Tibial nerve (tissue), 4 donors: ENCODE measurements around the gene ZNF563. TPM values are rescaled to one million over a fixed set of nuclear protein-coding genes. Genes with fewer than 3 reads are reported as not detected.

ENCODE experiments used
- DNase-seq, 2 donors: peaks; one replicate each; pipeline ENCODE4 v3.0.0-alpha.2; 2019; ENCODE audit warnings: low spot score in 2 of 2
- H3K27ac ChIP-seq, 4 donors: fragments of 200-600 bp; sonication (generic) in 3 of 4; one replicate each; pipeline ENCODE4 v1.5.1; 2017 to 2019; ENCODE audit warnings: mild to moderate bottlenecking in 1 of 4
- H3K27me3 ChIP-seq, 2 donors: fragments of 200-600 bp; sonication (generic) in 1 of 2; one replicate each; pipeline versions ENCODE4 v1.5.1 to v1.6.0; 2017 to 2019
- H3K36me3 ChIP-seq, 3 donors: fragments of 200-600 bp; sonication (generic); one replicate each; pipeline ENCODE4 v1.5.1; 2018 to 2019
- H3K4me1 ChIP-seq, 4 donors: fragments of 200-600 bp; sonication (generic) in 3 of 4; one replicate each; pipeline ENCODE4 v1.5.1; 2017 to 2019
- H3K4me3 ChIP-seq, 4 donors: fragments of 200-600 bp; sonication (generic) in 3 of 4; one replicate each; pipeline ENCODE4 v1.5.1; 2017 to 2019; ENCODE audit warnings: mild to moderate bottlenecking in 1 of 4, moderate library complexity in 1 of 4
- H3K9me3 ChIP-seq, 4 donors: fragments of 200-600 bp; sonication (generic) in 3 of 4; one replicate each; pipeline ENCODE4 v1.5.1; 2017 to 2019
- EP300 ChIP-seq, 2 donors: sonication (generic); formaldehyde crosslinking; IDR thresholded peaks; one replicate each; pipeline ENCODE4 v1.6.1; 2017; ENCODE audit warnings: antibody characterized with exemption in 2 of 2, mild to moderate bottlenecking in 1 of 2
- POLR2A ChIP-seq, 2 donors: fragments of 450-650 bp; IDR thresholded peaks; one replicate each; pipeline ENCODE4 v1.6.1; 2017; ENCODE audit warnings: antibody characterized with exemption in 2 of 2, mild to moderate bottlenecking in 2 of 2, moderate library complexity in 2 of 2
- WGBS, 2 donors: methylation state at CpG; one replicate each; pipeline ENCODE4 v1.1.5; 2018; 5-methylcytosine and 5-hydroxymethylcytosine counted together
- total RNA-seq, 4 donors: library from RNA; depleted of rRNA; stranded (reverse); fragments of >200 nt; gene quantifications; one replicate each; pipeline ENCODE4 v1.1.0, GENCODE V29; 2016
- TF ChIP-seq, protein P1 (sequence below), 5 experiments: fragments of 200-600 bp in 3 of 5; fragments of 450-650 bp in 2 of 5; sonication (generic) in 3 of 5; IDR thresholded peaks; one replicate each; pipeline ENCODE4 v1.5.1; 2016 to 2019; ENCODE audit warnings: antibody characterized with exemption in 5 of 5, mild to moderate bottlenecking in 3 of 5, moderate library complexity in 2 of 5

The ZNF563 gene
- total RNA-seq, 4 donors from 2014 or later: 2.1 to 14.2 (median 4.1) TPM

DNA sequence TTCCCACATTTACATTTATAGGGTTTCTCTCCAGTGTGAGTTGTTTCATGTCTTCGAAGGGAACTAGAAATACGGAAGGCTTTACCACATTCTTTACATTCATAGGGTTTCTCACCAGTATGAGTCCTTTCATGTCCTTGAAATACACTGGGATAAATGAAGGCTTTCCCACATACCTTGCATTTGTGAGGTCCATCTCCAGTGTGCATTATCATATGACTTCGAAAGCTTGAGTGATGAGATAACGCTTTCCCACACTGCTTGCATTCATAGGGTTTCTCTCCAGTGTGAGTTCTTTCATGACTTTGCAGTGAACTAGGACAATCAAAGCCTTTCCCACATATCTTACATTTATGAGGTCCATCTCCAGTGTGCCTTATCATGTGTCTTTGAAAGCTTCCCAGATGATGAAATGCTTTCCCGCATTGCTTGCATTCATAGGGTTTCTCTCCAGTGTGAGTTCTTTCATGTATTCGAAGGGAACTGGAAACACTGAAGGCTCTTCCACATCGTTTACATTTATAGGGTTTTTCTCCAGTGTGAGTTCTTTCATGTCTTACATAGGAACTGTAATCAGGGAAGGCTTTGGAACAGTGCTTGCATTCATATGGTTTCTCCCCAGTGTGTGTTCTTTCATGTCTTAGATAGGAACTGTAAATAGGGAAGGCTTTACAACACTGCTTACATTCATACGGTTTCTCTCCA, 16.9 kb upstream of the ZNF563 start:
- peaks cover 8 to 95% (median 13%) of the 10 kb centered on the region in 3 donors for H3K36me3 ChIP-seq
- H3K4me3 ChIP-seq: no peak overlapping the region
- peaks cover 0 to 100% (median 40%) of the 10 kb centered on the region in 4 donors for H3K9me3 ChIP-seq
- TF ChIP-seq POLR2A (IDR thresholded peaks at IDR 0.05) (no peak), EP300 (IDR thresholded peaks at IDR 0.05) (no peak)
- H3K27ac ChIP-seq: no peak overlapping the region
- no peak for DNase-seq
- no peaks in the 10 kb centered on the region for H3K4me1 ChIP-seq
- 97 to 98% methylated on average over 8 of the region's 8 CpGs for WGBS, 2 donors
- no peaks in the 10 kb centered on the region for H3K27me3 ChIP-seq

DNA sequence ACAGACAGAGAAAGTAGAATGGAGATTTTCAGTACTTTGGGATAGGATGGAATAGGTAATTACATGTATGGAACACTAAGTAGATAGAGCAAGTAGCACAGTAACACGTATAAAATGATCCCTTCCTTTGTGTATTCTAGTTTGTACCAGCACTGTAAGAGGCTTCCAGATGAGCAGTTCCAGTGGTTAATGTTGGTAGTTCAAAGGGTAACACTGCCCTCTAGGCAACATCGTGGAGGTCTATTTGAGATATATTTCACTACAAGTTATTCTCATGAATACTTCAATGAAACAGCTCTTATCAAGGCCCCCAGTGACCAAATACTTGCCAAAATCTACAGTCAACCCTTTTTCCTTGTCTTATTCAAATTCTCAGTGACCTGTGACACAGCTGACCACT, 13.5 kb upstream of the ZNF563 start:
- 81 to 84% methylated on average over 2 of the region's 2 CpGs for WGBS, 2 donors
- DNase-seq: no peak
- H3K4me3 ChIP-seq: no peak overlapping the region
- TF ChIP-seq, protein P1, sequence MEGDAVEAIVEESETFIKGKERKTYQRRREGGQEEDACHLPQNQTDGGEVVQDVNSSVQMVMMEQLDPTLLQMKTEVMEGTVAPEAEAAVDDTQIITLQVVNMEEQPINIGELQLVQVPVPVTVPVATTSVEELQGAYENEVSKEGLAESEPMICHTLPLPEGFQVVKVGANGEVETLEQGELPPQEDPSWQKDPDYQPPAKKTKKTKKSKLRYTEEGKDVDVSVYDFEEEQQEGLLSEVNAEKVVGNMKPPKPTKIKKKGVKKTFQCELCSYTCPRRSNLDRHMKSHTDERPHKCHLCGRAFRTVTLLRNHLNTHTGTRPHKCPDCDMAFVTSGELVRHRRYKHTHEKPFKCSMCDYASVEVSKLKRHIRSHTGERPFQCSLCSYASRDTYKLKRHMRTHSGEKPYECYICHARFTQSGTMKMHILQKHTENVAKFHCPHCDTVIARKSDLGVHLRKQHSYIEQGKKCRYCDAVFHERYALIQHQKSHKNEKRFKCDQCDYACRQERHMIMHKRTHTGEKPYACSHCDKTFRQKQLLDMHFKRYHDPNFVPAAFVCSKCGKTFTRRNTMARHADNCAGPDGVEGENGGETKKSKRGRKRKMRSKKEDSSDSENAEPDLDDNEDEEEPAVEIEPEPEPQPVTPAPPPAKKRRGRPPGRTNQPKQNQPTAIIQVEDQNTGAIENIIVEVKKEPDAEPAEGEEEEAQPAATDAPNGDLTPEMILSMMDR (IDR thresholded peaks at IDR 0.05): no peak
- TF ChIP-seq EP300 (IDR thresholded peaks at IDR 0.05) (no peak), POLR2A (IDR thresholded peaks at IDR 0.05) (no peak)
- H3K27ac ChIP-seq: no peak overlapping the region
- H3K36me3 ChIP-seq: peaks cover 8 to 75% (median 13%) of the 10 kb centered on the region in 3 donors
- H3K27me3 ChIP-seq: no peaks in the 10 kb centered on the region
- peaks cover 0 to 94% (median 41%) of the 10 kb centered on the region in 4 donors for H3K9me3 ChIP-seq
- H3K4me1 ChIP-seq: no peaks in the 10 kb centered on the region

DNA sequence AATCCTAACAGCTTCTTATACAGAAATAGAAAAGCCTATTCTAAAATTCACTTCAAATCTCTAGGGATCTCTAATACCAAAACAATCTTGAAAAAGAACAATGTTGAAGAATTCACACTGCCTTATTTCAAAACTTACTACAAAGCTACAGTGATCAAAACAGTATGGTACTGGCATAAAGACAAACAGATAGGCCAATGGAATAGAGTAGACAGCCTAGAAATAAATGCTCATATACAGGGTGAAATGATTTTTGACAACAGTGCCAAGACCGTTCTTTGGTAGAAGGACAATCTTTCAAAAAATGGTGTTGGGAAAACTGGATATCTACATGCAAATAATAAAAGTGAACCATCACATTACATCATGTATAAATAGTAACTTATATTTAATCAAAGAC, 11.8 kb upstream of the ZNF563 start:
- H3K9me3 ChIP-seq: peaks cover 0 to 86% (median 35%) of the 10 kb centered on the region in 4 donors
- H3K27me3 ChIP-seq: no peaks in the 10 kb centered on the region
- no peaks in the 10 kb centered on the region for H3K4me1 ChIP-seq
- 98% methylated on average over 1 of the region's 1 CpG for WGBS, 2 donors
- H3K36me3 ChIP-seq: peaks cover 0 to 61% (median under 1%) of the 10 kb centered on the region in 3 donors
- H3K4me3 ChIP-seq: no peak overlapping the region
- no peak overlapping the region for H3K27ac ChIP-seq
- TF ChIP-seq EP300 (IDR thresholded peaks at IDR 0.05): no peak
- TF ChIP-seq, protein P1 (IDR thresholded peaks at IDR 0.05): no peak
- no peak for DNase-seq

DNA sequence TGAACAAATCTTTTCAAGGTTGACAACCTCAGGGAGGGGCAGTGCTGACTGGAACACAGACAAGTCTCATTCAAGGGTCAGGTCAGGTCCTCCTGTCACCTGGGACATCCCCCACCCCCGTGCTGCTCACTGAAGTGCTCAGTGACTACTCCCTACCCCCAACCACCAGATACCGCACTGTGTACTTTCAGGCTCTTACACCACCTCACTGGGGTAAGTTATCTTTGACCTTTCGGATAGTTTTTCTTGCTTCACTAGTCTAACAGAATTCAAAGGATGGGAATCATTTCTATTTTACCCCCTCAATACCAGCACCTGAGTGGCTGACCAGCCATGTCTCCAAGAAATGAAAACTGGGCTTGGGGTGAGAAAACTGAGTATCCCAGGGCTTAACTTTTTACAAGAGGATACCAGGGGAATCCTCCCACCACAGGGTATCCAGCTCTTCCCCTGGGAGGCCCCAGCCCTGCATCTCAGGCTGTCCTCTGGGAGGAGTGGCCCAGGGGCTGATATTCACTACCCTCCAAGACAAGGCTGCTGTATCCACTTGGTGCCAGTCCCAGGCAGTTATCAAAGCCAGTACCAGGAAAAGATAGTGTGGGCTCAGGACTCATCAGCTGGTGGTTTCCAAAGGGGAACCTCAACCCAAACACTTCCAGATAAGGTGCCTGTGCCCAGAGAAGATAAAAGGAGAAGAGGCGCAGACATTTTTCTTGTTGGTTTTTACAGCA, 2.1 kb downstream of the ZNF563 start:
- 77% methylated on average over 4 of the region's 4 CpGs for WGBS, 2 donors
- H3K36me3 ChIP-seq: no peaks in the 10 kb centered on the region
- peaks cover 0 to 18% (median 3%) of the 10 kb centered on the region in 4 donors for H3K4me1 ChIP-seq
- H3K27ac ChIP-seq: no peak overlapping the region
- no peak overlapping the region for H3K4me3 ChIP-seq
- H3K27me3 ChIP-seq: no peaks in the 10 kb centered on the region
- no peaks in the 10 kb centered on the region for H3K9me3 ChIP-seq
- DNase-seq: no peak
- no peak for TF ChIP-seq EP300 (IDR thresholded peaks at IDR 0.05)
- no peak for TF ChIP-seq POLR2A (IDR thresholded peaks at IDR 0.05)
- TF ChIP-seq, protein P1 (IDR thresholded peaks at IDR 0.05): no peak

DNA sequence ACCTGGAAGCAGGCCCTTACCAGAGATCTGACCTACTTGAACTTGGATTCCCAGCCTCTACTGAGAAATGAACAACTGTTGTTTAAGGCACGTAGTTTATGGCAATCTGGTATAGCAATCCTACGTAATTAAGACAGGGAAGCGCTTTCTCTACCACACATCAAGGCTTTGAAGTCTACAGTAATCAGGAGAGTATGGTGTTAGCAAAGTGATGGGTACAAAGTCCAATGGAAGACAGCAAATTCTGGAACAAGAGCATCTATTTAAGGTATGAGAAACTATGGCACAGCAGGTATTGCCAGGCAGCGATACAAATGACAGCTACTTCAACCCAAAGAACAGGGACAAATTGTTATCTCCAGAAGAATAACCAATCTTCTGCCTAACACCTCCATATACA, 3.1 kb downstream of the ZNF563 start:
- H3K4me3 ChIP-seq: no peak overlapping the region
- H3K36me3 ChIP-seq: no peaks in the 10 kb centered on the region
- H3K4me1 ChIP-seq: peaks cover 0 to 18% (median 3%) of the 10 kb centered on the region in 4 donors
- H3K9me3 ChIP-seq: no peaks in the 10 kb centered on the region
- DNase-seq: no peak
- no peak for TF ChIP-seq POLR2A (IDR thresholded peaks at IDR 0.05)
- TF ChIP-seq EP300 (IDR thresholded peaks at IDR 0.05): no peak
- TF ChIP-seq, protein P1 (IDR thresholded peaks at IDR 0.05): no peak
- H3K27ac ChIP-seq: no peak overlapping the region
- H3K27me3 ChIP-seq: no peaks in the 10 kb centered on the region
- WGBS, 2 donors: 85 to 97% methylated on average over 4 of the region's 4 CpGs
